Spleen (tissue), 7 donors: ENCODE results near the gene PROK1.

ENCODE experiments used
- POLR2AphosphoS5 ChIP-seq, 3 donors: sonication (generic); formaldehyde crosslinking; IDR thresholded peaks; one replicate each; pipeline ENCODE4 v1.5.1; 2017; ENCODE audit warnings: antibody characterized with exemption in 3 of 3
- TF ChIP-seq, protein P1 (sequence below), 11 experiments: fragments of 200-600 bp in 7 of 11; fragments of 450-650 bp in 4 of 11; sonication (generic) in 4 of 11; IDR thresholded peaks in 8 of 11; conservative IDR thresholded peaks in 3 of 11; 1 replicate in 7 of 11; 2 replicates in 4 of 11; pipeline versions ENCODE4 v1.4.0 to v1.8.0; 2016 to 2021; ENCODE audit warnings: antibody characterized with exemption in 11 of 11, inconsistent platforms in 4 of 11, mild to moderate bottlenecking in 1 of 11
- donor health status: DM: no; HTN: no; CAD: no; lungs with moderate emphysema.
- donor health status: DM: no; HTN: no; CAD: no.
- donor health status: DM: no; HTN: no; CAD: no.

DNA sequence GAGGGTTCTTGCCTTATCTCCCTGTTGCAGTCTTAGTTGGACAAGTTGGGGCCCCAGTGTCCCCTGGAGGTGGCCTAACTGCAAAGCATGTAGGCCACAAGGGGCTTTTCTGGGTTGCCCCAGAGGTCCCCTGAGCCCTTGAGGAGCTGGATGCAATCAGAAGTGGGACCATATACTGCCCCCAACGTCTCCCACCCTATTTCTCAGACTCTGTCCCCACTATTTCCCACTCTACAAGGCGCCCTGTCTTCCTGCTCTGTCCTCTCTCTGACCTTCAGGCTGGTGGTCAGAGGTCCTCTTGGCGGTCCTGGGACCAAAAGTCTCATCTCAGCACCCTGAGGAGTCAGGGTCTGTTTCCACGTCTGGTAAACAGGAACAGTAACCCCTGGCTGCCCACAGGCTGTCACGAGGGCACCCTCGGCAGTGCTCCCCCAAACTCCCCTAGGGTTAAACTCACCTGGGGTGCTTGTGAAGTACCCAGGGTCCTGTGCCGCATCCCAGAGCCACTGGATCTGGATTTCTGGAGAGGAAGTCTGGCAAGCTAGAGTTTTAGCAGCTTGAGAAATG, 14.9 kb downstream of the PROK1 start:
- TF ChIP-seq, protein P1, sequence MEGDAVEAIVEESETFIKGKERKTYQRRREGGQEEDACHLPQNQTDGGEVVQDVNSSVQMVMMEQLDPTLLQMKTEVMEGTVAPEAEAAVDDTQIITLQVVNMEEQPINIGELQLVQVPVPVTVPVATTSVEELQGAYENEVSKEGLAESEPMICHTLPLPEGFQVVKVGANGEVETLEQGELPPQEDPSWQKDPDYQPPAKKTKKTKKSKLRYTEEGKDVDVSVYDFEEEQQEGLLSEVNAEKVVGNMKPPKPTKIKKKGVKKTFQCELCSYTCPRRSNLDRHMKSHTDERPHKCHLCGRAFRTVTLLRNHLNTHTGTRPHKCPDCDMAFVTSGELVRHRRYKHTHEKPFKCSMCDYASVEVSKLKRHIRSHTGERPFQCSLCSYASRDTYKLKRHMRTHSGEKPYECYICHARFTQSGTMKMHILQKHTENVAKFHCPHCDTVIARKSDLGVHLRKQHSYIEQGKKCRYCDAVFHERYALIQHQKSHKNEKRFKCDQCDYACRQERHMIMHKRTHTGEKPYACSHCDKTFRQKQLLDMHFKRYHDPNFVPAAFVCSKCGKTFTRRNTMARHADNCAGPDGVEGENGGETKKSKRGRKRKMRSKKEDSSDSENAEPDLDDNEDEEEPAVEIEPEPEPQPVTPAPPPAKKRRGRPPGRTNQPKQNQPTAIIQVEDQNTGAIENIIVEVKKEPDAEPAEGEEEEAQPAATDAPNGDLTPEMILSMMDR (IDR thresholded peaks at IDR 0.05 in 8 of 11, conservative IDR thresholded peaks at IDR 0.05 in 3 of 11), result no peak
- no peak for TF ChIP-seq POLR2AphosphoS5 (IDR thresholded peaks at IDR 0.05)
